ENCODE measurements around the gene AMDHD1.

The AMDHD1 gene

DNA sequence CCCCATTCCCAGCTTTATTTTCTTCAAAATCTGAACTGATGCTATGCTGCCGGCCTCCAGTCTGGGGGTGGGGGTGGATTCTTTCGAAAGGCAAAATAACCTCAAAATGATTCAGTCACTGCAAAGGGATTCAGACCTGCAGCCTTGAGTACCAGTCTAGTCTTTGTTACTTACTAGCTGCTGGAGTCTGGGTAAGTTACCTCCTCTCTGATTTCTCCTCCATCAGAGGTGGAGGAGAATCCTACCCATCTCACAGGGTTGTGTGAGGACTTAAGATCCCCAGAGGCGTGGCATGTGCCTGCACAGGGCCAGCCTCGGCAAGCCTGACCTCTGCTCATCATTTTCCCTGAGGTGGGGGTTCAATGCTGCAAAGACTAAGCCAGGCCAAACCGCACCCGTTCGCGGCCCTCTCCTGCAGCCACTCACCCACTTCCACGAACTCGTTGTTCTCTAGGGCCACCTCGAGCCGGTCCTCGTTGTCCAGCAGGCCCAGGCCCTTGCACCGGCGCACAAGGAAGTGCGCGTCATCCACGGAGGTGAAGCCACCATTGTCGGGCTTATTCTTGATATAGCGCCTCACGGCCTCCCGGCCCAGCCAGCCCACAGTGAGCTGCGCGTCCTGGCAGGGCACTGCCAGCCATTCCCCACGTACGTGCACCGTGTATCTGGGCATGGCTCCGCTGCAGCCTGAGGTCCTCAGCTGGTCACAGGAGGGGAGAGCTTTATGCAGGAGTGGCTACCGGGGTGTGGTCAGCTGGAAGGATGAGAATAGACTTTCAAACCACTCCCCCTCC, 52.3 kb downstream of the AMDHD1 start:
- DNase-seq (ENCODE audit: low read depth in 2 of 2): no peak

DNA sequence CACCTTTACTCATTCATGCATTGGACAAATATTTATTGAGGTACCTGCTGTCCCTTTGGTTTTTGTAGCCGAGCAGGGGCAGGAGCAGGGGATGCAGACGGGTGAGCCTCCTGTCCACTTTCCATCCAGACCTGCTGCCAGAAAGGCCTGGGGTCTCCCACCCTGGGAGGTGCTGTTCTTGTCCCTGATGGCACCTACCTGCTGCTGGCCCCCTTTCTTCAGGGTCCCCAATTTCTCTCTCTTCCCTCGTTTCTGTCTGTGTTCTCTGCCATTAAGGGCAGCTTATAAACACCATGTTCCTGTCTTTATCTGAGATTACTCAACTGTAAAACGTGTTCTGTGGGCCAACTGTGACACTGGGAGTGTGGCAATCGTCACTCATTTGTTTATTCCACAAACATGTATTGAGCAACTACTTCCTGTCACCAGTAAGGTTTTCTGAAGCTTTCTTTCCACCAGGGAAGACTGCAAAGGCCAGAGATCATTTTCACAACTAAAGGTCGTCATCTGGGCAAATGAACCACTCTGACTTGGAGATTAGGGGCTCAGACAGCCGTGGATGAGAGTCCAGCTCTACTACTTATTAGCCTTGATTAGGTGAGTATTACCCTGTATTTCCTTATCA, 53.0 kb downstream of the AMDHD1 start, which contains the start of gene HAL:
TSS of gene HAL (minus strand) at position 311 of the 625 bp plus-strand sequence. CDS start 434 bp downstream, outside the sequence.
- DNase-seq (ENCODE audit: low read depth in 2 of 2): no peak

DNA sequence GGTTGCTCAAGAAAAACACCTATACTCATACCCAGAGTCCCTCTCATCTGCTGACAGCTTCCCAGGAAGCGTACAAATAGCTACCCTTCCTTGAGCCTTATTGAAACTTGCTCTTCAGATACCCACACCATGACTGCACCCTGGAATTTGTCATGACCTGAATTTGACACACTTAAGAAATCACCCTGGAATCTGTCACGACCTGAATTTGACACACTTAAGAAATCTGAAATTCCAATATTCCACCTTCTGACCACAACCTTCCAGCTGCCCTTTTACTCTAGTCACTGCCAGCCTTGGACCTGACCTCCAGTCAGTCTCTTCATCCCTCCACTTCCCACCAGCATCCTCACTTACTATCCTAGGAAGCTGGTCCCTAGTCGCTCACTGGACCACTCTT, 54.1 kb downstream of the AMDHD1 start:
- no peak for DNase-seq (ENCODE audit: low read depth in 2 of 2)

DNA sequence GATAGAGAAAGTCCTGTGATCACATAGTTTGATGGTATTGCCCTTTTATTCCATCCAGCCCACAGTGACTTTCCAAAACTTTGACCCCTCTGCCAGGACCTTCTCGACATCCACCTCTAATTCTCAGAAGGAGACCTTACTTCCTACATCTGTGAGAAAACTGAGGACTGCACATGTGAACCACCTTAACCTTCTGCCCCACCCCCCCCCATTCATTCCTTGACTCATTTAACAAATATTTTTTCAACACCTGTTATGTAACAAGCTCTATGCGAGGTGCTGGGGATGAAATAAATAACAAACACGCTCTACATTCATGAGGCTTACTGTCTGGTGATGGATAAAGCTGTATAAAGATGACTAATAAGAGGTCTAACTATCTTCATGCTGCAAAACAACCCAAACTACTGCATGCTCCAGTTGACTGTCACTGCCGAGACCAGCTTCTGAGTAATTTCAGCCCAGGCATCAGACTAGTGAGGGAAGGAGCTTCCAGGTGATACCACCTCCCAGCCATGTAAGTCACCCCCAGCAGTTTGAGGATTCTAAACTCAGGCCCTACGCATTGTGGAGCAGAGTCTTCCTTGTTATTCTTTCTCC, 54.9 kb downstream of the AMDHD1 start:
- DNase-seq (ENCODE audit: low read depth in 2 of 2): no peak

DNA sequence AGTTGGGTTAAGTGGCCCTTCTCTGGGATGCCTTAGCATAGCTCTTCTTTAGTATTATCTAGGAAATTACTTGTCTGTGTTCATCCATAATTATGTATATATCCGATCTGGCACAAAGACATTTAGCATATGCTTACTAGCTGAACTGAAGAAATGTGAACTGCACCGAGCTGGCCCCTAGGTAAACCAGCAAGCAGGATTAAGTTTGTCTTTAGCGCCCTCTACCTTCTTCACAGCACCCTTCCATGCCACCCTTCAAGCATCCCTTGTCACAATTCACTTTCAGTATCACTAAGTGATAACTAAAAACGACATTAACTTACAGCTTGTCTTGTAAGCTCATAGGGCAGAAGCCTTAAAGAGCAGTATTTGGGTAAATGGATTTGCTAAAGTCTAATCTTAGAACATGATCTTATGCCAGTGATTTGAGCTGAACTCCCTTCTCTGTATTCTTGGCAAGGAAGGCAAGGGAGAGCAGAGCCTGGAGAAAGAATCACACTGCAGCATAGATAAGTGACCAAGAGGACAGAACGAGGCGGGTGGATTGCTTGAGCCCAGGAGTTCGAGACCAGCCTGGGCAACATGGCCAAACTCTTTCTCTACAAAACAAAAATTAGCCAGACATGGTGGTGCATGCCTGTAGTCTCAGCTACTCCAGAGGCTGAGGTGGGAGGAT, 55.6 kb downstream of the AMDHD1 start:
- no peak for DNase-seq (ENCODE audit: low read depth in 2 of 2)

DNA sequence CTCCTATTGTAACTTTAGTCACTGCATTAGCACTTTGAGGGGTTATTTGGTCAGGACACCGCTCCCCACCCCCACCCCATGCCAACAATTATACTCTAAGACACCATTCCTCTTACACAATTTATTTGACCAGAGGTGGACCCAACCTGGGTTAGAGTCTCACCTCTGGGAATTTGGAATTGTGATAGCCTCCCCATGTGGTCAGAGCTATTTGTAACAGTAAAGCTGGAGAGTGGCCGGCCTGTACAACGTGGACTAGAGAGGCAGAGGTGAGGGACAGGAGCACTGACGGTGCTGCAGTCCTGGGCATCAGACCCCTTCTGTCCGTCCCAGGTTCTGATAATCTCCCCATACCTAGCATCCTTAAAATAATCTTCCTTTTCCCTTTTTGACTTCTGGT, 56.4 kb downstream of the AMDHD1 start:
- DNase-seq (ENCODE audit: low read depth in 2 of 2): no peak

DNA sequence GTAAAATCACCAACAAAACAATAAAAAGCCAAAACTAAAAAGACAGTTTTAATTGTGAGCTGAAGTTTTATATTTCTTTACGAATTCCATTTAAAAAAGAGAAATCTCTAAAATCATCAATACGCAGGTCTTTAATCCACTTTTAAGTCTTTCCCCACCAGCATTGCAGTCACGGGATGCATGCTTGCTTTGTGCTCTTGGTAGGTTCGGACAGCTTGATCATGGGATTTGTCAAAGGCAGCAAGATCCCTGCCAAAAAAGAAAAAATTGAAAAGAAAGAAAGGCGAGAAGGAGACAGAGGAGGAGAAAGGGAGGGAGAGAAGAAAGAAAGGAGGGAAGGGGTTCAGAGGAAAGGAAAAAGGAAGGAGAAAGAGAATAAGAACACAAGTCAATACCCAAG, 57.7 kb downstream of the AMDHD1 start:
- DNase-seq (ENCODE audit: low read depth in 2 of 2): no peak

DNA sequence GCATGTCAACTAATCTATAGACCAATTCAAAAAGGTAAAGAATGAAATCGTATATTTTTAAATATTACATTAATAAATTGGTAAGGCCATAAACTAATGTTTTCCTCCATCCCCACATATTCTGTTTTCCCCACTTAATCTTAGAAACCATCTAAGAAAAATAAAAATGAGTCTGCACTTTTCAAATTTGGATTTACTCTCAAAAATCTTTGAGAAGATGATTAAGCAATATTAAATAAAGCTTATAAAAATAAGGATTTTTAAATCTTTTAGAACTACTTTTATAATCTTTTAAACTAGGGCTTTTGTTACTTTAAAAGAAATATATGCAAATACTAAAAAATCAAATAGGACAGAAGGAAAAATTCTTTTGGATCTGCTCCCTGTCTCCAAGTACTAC, 63.6 kb downstream of the AMDHD1 start:
- no peak for DNase-seq (ENCODE audit: low read depth in 2 of 2)

DNA sequence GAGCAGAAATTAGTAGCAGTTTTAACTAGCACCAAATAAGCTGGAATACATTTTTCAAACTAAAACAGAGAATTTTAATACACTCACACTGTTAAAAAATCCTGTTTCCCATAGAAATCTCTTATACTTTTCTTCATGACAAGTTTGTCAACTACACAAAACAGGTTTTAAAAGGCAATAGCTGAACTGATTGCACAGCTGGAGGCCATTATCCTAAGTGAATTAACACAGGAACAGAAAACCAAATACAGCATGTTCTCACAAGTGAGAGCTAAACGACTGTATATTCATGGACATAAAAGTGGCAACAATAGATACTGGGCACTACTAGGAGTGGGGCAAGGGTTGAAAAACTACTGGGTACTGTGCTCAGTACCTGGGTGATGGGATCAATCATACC, 64.6 kb downstream of the AMDHD1 start:
- no peak for DNase-seq (ENCODE audit: low read depth in 2 of 2)

DNA sequence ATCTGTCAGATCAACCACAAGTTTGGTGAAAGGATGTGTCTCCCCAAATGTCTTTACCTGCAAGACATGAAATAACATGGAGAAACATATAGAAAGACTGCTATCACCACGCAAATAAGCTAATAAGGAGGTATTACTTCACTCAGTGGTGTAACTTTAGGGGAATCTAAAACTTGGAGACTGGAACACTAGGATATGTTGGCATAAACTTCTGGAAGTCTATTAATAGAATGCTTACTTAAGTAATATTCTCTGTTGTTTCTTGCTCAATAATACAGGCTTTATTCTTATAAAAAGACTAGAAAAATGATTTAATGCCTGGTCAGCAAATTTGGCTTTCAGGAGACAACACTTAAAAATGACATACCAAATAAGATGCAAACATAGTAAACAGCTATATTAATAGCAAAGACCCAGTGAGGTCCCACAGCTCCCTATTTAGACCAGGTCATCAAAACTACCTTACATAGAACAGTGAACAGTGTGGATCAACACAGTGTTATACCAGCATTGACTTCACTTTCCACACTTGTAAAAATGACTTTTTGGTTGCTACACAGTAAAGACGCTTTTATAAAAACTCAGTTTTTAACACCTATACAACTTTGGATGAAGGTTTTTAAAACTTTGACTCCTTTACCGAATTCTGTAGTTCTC, 71.9 kb downstream of the AMDHD1 start:
- DNase-seq (ENCODE audit: low read depth in 2 of 2): no peak

DNA sequence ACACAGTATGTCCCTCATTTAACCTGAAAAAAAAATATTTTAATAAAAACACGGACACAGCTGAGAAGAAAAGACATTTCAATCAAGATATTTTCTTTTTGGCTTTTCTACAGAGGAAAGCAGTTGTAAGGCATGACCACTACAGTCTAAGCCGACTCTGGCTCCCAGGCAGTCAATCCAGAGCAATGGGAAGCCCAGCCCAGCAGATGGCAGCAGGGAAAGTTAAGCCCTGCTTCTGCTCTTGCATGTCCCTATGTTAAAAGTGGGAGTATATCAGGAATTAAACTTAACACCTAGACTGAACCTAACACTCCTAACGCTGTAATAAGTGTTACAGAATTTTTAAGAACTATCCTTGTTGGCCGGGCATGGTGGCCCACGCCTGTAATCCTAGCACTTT, 72.5 kb downstream of the AMDHD1 start:
- no peak for DNase-seq (ENCODE audit: low read depth in 2 of 2)

Data from stimulated activated CD8-positive, alpha-beta memory T cell treated with anti-CD3 and anti-CD28 coated beads, Interleukin-7, amount 100 ng/mL, for 1 hour (primary cell).